GM12878 (cell line): ENCODE measurements around the gene SERPINB6.

Experiments
- BCL11A ChIP-seq: IDR thresholded peaks from 2 replicates; pipeline ENCODE4 v1.6.1; 2011; ENCODE audit warnings: low read depth, low read length
- CTCF ChIP-seq, 3 experiments: IDR thresholded peaks in 2 of 3; conservative IDR thresholded peaks in 1 of 3; 2 replicates each; pipeline ENCODE4 v1.5.1; 2011; ENCODE audit warnings: low read depth in 3 of 3, low read length in 3 of 3, mild to moderate bottlenecking in 3 of 3, control low read depth in 2 of 3, moderate library complexity in 2 of 3, inconsistent platforms in 1 of 3, mixed read lengths in 1 of 3; ENCODE audit not compliant: control insufficient read depth in 2 of 3, insufficient read depth in 1 of 3; ENCODE audit errors: extremely low read depth in 1 of 3
- EP300 ChIP-seq, 2 experiments: fragments of 150-350 bp in 1 of 2; IDR thresholded peaks; 2 replicates each; pipeline ENCODE4 v1.6.1; 2011 to 2012; ENCODE audit warnings: low read depth in 2 of 2, low read length in 2 of 2, borderline replicate concordance in 1 of 2, improper control_type of control experiment in 1 of 2, inconsistent platforms in 1 of 2; ENCODE audit not compliant: control insufficient read depth in 1 of 2
- JUND ChIP-seq: IDR thresholded peaks from 2 replicates; pipeline ENCODE4 v1.6.1; 2012; ENCODE audit warnings: low read depth, mild to moderate bottlenecking, low read length, improper control_type of control experiment, moderate library complexity
- MYC ChIP-seq: IDR thresholded peaks from 2 replicates; pipeline ENCODE4 v1.6.1; 2011; ENCODE audit warnings: mild to moderate bottlenecking, low read length, moderate library complexity, inconsistent platforms; ENCODE audit not compliant: insufficient read depth, insufficient replicate concordance, insufficient read length, severe bottlenecking
- POLR2A ChIP-seq: IDR thresholded peaks from 2 replicates; pipeline ENCODE4 v1.6.1; 2011; ENCODE audit warnings: low read depth, mild to moderate bottlenecking, low read length
- POLR2AphosphoS2 ChIP-seq: IDR thresholded peaks from 2 replicates; pipeline ENCODE4 v1.6.1; 2011; ENCODE audit warnings: low read depth, mild to moderate bottlenecking, low read length, improper control_type of control experiment, moderate library complexity
- REST ChIP-seq: IDR thresholded peaks from 2 replicates; pipeline ENCODE4 v1.6.1; 2012; ENCODE audit warnings: mild to moderate bottlenecking, low read depth, low read length
- SIN3A ChIP-seq: IDR thresholded peaks from 2 replicates; pipeline ENCODE4 v1.6.1; 2012; ENCODE audit warnings: low read depth, low read length, improper control_type of control experiment
- SRF ChIP-seq, 2 experiments: IDR thresholded peaks; 2 replicates each; pipeline ENCODE4 v1.6.1; 2011; ENCODE audit warnings: low read depth in 2 of 2, low read length in 2 of 2, mild to moderate bottlenecking in 1 of 2, moderate library complexity in 1 of 2
- ZBTB40 ChIP-seq: fragments of 450-650 bp; IDR thresholded peaks from 2 replicates; pipeline ENCODE4 v1.6.1; 2016; ENCODE audit warnings: mild to moderate bottlenecking, moderate library complexity, borderline replicate concordance

- TF ChIP-seq BCL11A (no peak), CTCF (IDR thresholded peaks at IDR 0.05 in 2 of 3, conservative IDR thresholded peaks at IDR 0.05 in 1 of 3; ENCODE audit: control insufficient read depth in 2 of 3, extremely low read depth in 1 of 3, insufficient read depth in 1 of 3, low read depth in 3 of 3, low read length in 3 of 3) (peak; percentile 56 to 75 (median 73)), POLR2A (peak; percentile 64), REST (no peak), SRF (IDR thresholded peaks at IDR 0.05; ENCODE audit: low read depth in 2 of 2, low read length in 2 of 2) (no peak; a peak in 1 of 4 replicates), SIN3A (peak; percentile 54; the same call in 1 of the 2 replicates), POLR2AphosphoS2 (no peak), JUND (no peak), ZBTB40 (no peak), EP300 (IDR thresholded peaks at IDR 0.05; ENCODE audit: borderline replicate concordance in 1 of 2, control insufficient read depth in 1 of 2, low read depth in 2 of 2, low read length in 2 of 2) (no peak; a peak in 1 of 4 replicates), MYC (no peak)
These were observed 17.3 kb upstream of the SERPINB6 start for GRCh38 chr6:2988426-2989331.
